K562 (cell line): Measurements from ENCODE around the gene MSH3. TPM values are rescaled to one million over a fixed set of nuclear protein-coding genes. Genes with fewer than 3 reads are reported as not detected.
A peak's percentile ranks its signal among the peaks of the same experiment; 100 is the strongest.

Source experiments
- DEAF1 ChIP-seq: fragments of 450-650 bp; formaldehyde crosslinking; IDR thresholded peaks from 2 replicates; pipeline ENCODE4 v1.4.0; 2020; ENCODE audit warnings: mild to moderate bottlenecking, moderate library complexity
- HEY1 ChIP-seq: fragments of 250-450 bp; sonication (Bioruptor Pico); IDR thresholded peaks from 2 replicates; pipeline ENCODE4 v1.5.0; 2020; ENCODE audit warnings: mild to moderate bottlenecking, moderate library complexity, borderline replicate concordance
- KAT8 ChIP-seq: fragments of 450-650 bp; IDR thresholded peaks from 2 replicates; pipeline ENCODE4 v1.6.1; 2016; ENCODE audit warnings: low read depth, mild to moderate bottlenecking
- PBX2 ChIP-seq, 2 experiments: IDR thresholded peaks in 1 of 2; conservative IDR thresholded peaks in 1 of 2; 2 replicates each; pipeline ENCODE4 v1.6.1; 2016; ENCODE audit warnings: low read depth in 2 of 2, mild to moderate bottlenecking in 1 of 2, missing compliant biosample characterization in 1 of 2, missing genetic modification characterization in 1 of 2, moderate library complexity in 1 of 2
- SMARCA4 ChIP-seq: fragments of 450-650 bp; IDR thresholded peaks from 2 replicates; pipeline ENCODE4 v1.6.1; 2016
- THAP7 ChIP-seq: fragments of 250-450 bp; sonication (Bioruptor Pico); IDR thresholded peaks from 2 replicates; pipeline ENCODE4 v1.5.0; 2021
- ZBTB8A ChIP-seq: fragments of 450-650 bp; IDR thresholded peaks from 2 replicates; pipeline ENCODE4 v1.6.1; 2018; ENCODE audit warnings: mild to moderate bottlenecking, moderate library complexity; ENCODE audit not compliant: partially characterized antibody
- ZNF239 ChIP-seq: fragments of 250-450 bp; sonication (Bioruptor Pico); IDR thresholded peaks from 2 replicates; pipeline ENCODE4 v1.4.0; 2020; ENCODE audit warnings: mild to moderate bottlenecking
- ZNF407 ChIP-seq: fragments of 450-650 bp; IDR thresholded peaks from 2 replicates; pipeline ENCODE4 v1.6.1; 2016; ENCODE audit warnings: low read depth
- ZNF436 ChIP-seq: fragments of 250-450, 450-650 bp; sonication (Bioruptor Pico); formaldehyde crosslinking; IDR thresholded peaks from 2 replicates; pipeline ENCODE4 v1.7.0; 2020; ENCODE audit warnings: mild to moderate bottlenecking
- ZNF639 ChIP-seq, 2 experiments: fragments of 200-800 bp in 1 of 2; sonication (Bioruptor generic) in 1 of 2; sonication (generic) in 1 of 2; formaldehyde crosslinking in 1 of 2; IDR thresholded peaks in 1 of 2; conservative IDR thresholded peaks in 1 of 2; 2 replicates each; pipeline versions ENCODE4 v1.5.0 to v1.6.1; 2016 to 2020; ENCODE audit warnings: missing compliant biosample characterization in 1 of 2, missing genetic modification characterization in 1 of 2, missing genetic modification reagents in 1 of 2
- polyA plus RNA-seq, 8 experiments: library from polyadenylated mRNA; depleted of rRNA in 4 of 8; stranded (reverse) in 5 of 8; unstranded in 3 of 8; fragments of >200 nt; fragmentation: Nextera tagmentation in 2 of 8; fragmentation: Illumina TruSeq in 1 of 8; extraction: Ambion mirVana in 2 of 8; extraction: Trizol in 1 of 8; gene quantifications; 2 replicates each; pipeline versions ENCODE4 v1.2.1 to v1.2.3, GENCODE V29; 2011 to 2014; ENCODE audit warnings: inconsistent platforms in 1 of 8, missing spikeins in 1 of 8
- total RNA-seq, 7 experiments: library from RNA; depleted of rRNA in 6 of 7; stranded (reverse); fragments of >200 nt in 6 of 7; fragmentation: Illumina TruSeq in 2 of 7; extraction: Trizol in 2 of 7; gene quantifications; 2 replicates each; pipeline versions ENCODE4 v1.2.1 to v1.2.3, GENCODE V29; 2011 to 2021; ENCODE audit warnings: low replicate concordance in 1 of 7

Gene MSH3
- total and polyA plus RNA-seq, 9 of the 15 experiments (the other 6 are each of a cell fraction or from before 2014, with no cell fraction given), result 3.9 to 17.2 (median 13.2) TPM

- no peak for TF ChIP-seq ZNF407
- TF ChIP-seq PBX2 (CRISPR knock-in tag; IDR thresholded peaks at IDR 0.05; ENCODE audit: low read depth), result no peak
- no peak for TF ChIP-seq PBX2 (tag; conservative IDR thresholded peaks at IDR 0.05; ENCODE audit: low read depth)
- TF ChIP-seq DEAF1 (CRISPR knock-in tag), result 0 out of 2 replicates have a peak, but pooled peaks have one; percentile 16
- TF ChIP-seq ZNF436, result no peak
- TF ChIP-seq ZNF639 (CRISPR knock-in tag; conservative IDR thresholded peaks at IDR 0.05 in 1 of 2, IDR thresholded peaks at IDR 0.05 in 1 of 2), result no peak
- 0 out of 2 replicates have a peak, but pooled peaks have one; percentile 15 for TF ChIP-seq SMARCA4
- TF ChIP-seq HEY1, result no peak
- TF ChIP-seq ZBTB8A, result no peak
- TF ChIP-seq KAT8, result no peak
- TF ChIP-seq ZNF239 (CRISPR knock-in tag), result no peak
- TF ChIP-seq THAP7 (CRISPR knock-in tag), result no peak
Observed at GRCh38 chr5:80655231-80655774, 851 bp downstream of the MSH3 start (continued).
